Testis (tissue), 3 donors: ENCODE results near the gene ANO10. TPM values are rescaled to one million over a fixed set of nuclear protein-coding genes. Genes with fewer than 3 reads are reported as not detected.
"Not testable (repeated sequence)": the region's sequence is repeated elsewhere in the genome, so short reads cannot be mapped to it uniquely, and the experiment has no call there.

Source experiments
- DNase-seq: peaks from one replicate; pipeline ENCODE4 v3.0.0-alpha.2; 2019
- H3K27ac ChIP-seq, 2 donors: fragments of 200-600 bp; sonication (generic); one replicate each; pipeline ENCODE4 v1.5.1; 2019
- H3K27me3 ChIP-seq: fragments of 200-600 bp; sonication (generic); one replicate; pipeline ENCODE4 v1.5.1; 2019
- H3K36me3 ChIP-seq: fragments of 200-600 bp; sonication (generic); one replicate; pipeline ENCODE4 v1.5.1; 2017; ENCODE audit warnings: low read depth; ENCODE audit errors: missing control alignments
- H3K4me1 ChIP-seq: fragments of 200-600 bp; sonication (generic); one replicate; pipeline ENCODE4 v1.5.1; 2019
- H3K4me3 ChIP-seq, 2 donors: fragments of 200-600 bp; sonication (generic); one replicate each; pipeline ENCODE4 v1.5.1; 2017 to 2019
- H3K9me3 ChIP-seq: fragments of 200-600 bp; sonication (generic); one replicate; pipeline ENCODE4 v1.5.1; 2017
- POLR2A ChIP-seq: fragments of 450-650 bp; IDR thresholded peaks from one replicate; pipeline ENCODE4 v1.6.1; 2017; ENCODE audit warnings: antibody characterized with exemption, mild to moderate bottlenecking, moderate library complexity
- WGBS, 2 donors: methylation state at CpG; one replicate each; pipeline ENCODE4 v1.1.5; 2018; 5-methylcytosine and 5-hydroxymethylcytosine counted together
- intact Hi-C: fragments of 100-400 bp; cut with DNase I; formaldehyde crosslinking; loops from one replicate; pipeline ENCODE4 v1.15.1; 2023; ENCODE audit warnings: low total_unique reads
- polyA plus RNA-seq: library from polyadenylated mRNA; stranded (reverse); fragments of 350-450 nt; fragmentation: Illumina TruSeq; extraction: RNeasy Lipid Tissue Mini Kit (QIAGEN cat#74804); gene quantifications from one replicate; pipeline ENCODE4 v1.2.3, GENCODE V29; 2014; ENCODE audit warnings: low read depth, low replicate concordance; ENCODE audit not compliant: insufficient read depth
- total RNA-seq, 2 donors: library from RNA; depleted of rRNA; stranded (reverse); fragments of >200 nt; gene quantifications; one replicate each; pipeline ENCODE4 v1.2.3, GENCODE V29; 2016
- TF ChIP-seq, protein P1 (sequence below), 3 experiments: fragments of 450-650 bp in 2 of 3; fragments of 200-600 bp in 1 of 3; sonication (generic) in 1 of 3; IDR thresholded peaks; one replicate each; pipeline ENCODE4 v1.5.1; 2016 to 2019; ENCODE audit warnings: antibody characterized with exemption in 3 of 3, mild to moderate bottlenecking in 2 of 3, moderate library complexity in 1 of 3

The ANO10 gene
- total and polyA plus RNA-seq, 3 donors from 2014 or later = 19.9 to 26.3 (median 25.0) TPM

DNA sequence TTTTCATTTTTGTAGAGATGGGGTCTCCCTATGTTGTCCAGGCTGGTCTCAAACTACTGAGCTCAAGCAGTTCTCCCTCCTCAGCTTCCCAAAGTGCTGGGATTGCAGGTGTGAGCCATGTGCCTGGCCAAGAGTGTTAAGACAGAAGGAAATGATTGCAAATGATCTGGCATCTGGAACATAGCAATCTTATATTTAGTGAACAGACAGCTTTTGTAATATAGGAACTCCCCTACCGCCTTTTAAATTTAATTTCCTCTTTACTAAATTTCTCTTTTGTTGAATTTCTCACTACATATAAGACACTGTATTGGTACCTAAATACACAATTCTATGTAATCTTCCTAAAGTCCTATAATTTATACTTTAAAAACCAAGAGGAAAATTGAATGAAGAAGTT lies 13.1 kb downstream of the ANO10 start:
- H3K4me1 ChIP-seq = no peaks in the 10 kb centered on the region
- intact Hi-C loops = no loop called here
- 92 to 95% methylated on average over 1 of the region's 1 CpG for WGBS, 2 donors
- no peak for DNase-seq
- H3K27me3 ChIP-seq = no peaks in the 10 kb centered on the region
- H3K4me3 ChIP-seq = no peak overlapping the region
- no peaks in the 10 kb centered on the region for H3K9me3 ChIP-seq
- no peak overlapping the region for H3K27ac ChIP-seq
- no peak for TF ChIP-seq POLR2A
- TF ChIP-seq, protein P1, sequence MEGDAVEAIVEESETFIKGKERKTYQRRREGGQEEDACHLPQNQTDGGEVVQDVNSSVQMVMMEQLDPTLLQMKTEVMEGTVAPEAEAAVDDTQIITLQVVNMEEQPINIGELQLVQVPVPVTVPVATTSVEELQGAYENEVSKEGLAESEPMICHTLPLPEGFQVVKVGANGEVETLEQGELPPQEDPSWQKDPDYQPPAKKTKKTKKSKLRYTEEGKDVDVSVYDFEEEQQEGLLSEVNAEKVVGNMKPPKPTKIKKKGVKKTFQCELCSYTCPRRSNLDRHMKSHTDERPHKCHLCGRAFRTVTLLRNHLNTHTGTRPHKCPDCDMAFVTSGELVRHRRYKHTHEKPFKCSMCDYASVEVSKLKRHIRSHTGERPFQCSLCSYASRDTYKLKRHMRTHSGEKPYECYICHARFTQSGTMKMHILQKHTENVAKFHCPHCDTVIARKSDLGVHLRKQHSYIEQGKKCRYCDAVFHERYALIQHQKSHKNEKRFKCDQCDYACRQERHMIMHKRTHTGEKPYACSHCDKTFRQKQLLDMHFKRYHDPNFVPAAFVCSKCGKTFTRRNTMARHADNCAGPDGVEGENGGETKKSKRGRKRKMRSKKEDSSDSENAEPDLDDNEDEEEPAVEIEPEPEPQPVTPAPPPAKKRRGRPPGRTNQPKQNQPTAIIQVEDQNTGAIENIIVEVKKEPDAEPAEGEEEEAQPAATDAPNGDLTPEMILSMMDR (IDR thresholded peaks at IDR 0.05) = no peak
- H3K36me3 ChIP-seq = no peaks in the 10 kb centered on the region

DNA sequence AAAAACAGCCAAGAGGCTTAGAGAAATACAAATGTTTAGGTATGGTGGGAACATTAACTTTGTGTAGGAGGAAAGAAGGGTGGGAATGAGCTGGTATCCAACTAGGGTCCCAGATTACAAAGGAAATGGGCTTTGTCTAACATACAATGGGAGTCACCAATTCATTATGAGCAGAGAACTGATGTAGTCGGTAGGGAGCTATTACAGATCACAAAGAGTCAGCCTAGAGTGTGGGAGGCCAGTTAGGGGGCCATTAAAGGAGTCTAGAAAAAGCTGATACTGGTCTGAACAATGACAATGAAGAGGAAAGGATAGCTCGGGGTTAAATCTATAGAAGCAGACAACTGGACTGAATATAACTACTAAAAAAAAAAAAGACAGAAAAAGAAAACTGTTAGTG lies 15.5 kb downstream of the ANO10 start:
- DNase-seq = no peak
- TF ChIP-seq, protein P1 (IDR thresholded peaks at IDR 0.05) = no peak
- no peak for TF ChIP-seq POLR2A
- no peaks in the 10 kb centered on the region for H3K36me3 ChIP-seq
- no peak overlapping the region for H3K27ac ChIP-seq
- WGBS, 2 donors = 81 to 85% methylated on average over 2 of the region's 2 CpGs
- H3K27me3 ChIP-seq = no peaks in the 10 kb centered on the region
- no peaks in the 10 kb centered on the region for H3K9me3 ChIP-seq
- no peak overlapping the region for H3K4me3 ChIP-seq
- no peaks in the 10 kb centered on the region for H3K4me1 ChIP-seq
- intact Hi-C loops = no loop called here

DNA sequence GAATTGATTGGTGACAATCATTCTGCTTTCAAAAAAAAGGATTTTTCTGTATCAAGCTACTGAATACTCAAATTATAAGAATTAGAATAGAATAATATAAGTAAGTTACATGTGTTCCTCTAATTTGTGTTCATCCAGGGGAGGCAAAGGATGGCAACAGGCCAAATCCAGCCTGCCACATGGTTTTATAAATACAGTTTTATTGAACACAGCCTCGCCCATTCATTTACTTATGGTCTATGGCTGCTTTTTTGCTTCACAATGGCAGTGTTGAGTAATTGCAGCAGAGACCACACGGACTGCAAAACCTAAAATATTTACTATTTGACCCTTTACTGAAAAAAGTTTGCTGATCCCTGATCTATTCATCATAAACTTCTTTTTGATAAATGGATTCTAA lies 21.9 kb downstream of the ANO10 start:
- DNase-seq, intact Hi-C loops, H3K27ac ChIP-seq, H3K9me3 ChIP-seq, H3K4me1 ChIP-seq, H3K4me3 ChIP-seq, H3K36me3 ChIP-seq, H3K27me3 ChIP-seq: not testable (repeated sequence)
- WGBS, 2 donors = 81 to 84% methylated on average over 2 of the region's 2 CpGs

DNA sequence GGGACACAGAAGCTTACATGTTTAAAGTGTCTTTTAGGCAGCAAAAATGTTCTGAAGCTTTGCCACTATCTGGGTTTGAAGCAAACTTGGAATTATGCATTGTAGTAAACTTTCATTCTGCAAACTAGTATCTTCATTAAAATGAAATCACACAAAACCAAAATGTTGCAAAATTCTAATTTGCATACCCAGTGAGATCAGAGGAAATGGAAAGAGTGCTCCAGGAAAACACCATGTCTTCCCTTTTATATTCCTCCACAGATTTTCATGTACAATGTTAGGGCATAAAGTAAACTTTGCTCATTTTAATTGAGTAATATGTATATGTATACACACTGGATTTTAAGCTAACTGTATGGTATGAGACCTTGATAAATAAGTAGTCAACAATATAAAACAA lies 23.9 kb downstream of the ANO10 start:
- intact Hi-C loops = no loop called here
- no peak for TF ChIP-seq POLR2A
- TF ChIP-seq, protein P1 (IDR thresholded peaks at IDR 0.05) = no peak
- no peak overlapping the region for H3K4me3 ChIP-seq
- no peaks in the 10 kb centered on the region for H3K4me1 ChIP-seq
- no peaks in the 10 kb centered on the region for H3K27me3 ChIP-seq
- H3K36me3 ChIP-seq = no peaks in the 10 kb centered on the region
- no peak for DNase-seq
- H3K9me3 ChIP-seq = no peaks in the 10 kb centered on the region
- H3K27ac ChIP-seq = no peak overlapping the region

DNA sequence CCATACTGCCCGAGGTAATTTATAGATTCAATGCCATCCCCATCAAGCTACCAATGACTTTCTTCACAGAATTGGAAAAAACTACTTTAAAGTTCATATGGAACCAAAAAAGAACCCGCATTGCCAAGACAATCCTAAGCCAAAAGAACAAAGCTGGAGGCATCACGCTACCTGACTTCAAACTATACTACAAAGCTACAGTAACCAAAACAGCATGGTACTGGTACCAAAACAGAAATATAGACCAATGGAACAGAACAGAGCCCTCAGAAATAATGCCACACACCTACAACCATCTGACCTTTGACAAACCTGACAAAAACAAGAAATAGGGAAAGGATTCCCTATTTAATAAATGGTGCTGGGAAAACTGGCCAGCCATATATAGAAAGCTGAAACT lies 25.6 kb downstream of the ANO10 start:
- DNase-seq, intact Hi-C loops, H3K27me3 ChIP-seq, H3K27ac ChIP-seq, H3K36me3 ChIP-seq, H3K4me3 ChIP-seq, H3K4me1 ChIP-seq, H3K9me3 ChIP-seq: not testable (repeated sequence)
- WGBS, 2 donors = 86 to 96% methylated on average over 3 of the region's 3 CpGs

DNA sequence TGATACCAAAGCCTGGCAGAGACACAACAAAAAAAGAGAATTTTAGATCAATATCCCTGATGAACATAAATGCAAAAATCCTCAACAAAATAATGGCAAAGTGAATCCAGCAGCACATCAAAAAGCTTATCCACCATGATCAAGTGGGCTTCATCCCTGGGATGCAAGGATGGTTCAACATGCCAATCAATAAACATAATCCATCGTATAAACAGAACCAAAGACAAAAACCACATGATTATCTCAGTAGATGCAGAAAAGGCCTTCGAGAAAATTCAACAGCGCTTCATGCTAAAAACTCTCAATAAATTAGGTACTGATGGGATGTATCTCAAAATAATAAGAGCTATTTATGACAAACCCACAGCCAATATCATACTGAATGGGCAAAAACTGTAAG lies 26.5 kb downstream of the ANO10 start:
- H3K36me3 ChIP-seq, intact Hi-C loops, H3K27ac ChIP-seq, DNase-seq, H3K4me3 ChIP-seq, H3K9me3 ChIP-seq, H3K27me3 ChIP-seq, H3K4me1 ChIP-seq: not testable (repeated sequence)
- 95 to 98% methylated on average over 3 of the region's 3 CpGs for WGBS, 2 donors

DNA sequence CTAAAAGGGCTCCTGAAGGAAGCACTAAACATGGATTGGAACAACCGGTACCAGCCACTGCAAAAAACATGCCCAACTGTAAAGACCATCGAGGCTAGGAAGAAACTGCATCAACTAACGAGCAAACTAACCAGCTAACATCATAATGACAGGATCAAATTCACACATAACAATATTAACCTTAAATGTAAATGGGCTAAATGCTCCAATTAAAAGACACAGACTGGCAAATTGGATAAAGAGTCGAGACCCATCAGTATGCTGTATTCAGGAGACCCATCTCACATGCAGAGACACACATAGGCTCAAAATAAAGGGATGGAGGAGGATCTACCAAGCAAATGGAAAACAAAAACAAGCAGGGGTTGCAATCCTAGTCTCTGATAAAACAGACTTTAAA lies 28.2 kb downstream of the ANO10 start:
- H3K27ac ChIP-seq, intact Hi-C loops, H3K36me3 ChIP-seq, H3K4me1 ChIP-seq, H3K9me3 ChIP-seq, H3K27me3 ChIP-seq, DNase-seq, H3K4me3 ChIP-seq: not testable (repeated sequence)
- 96 to 98% methylated on average over 4 of the region's 4 CpGs for WGBS, 2 donors

DNA sequence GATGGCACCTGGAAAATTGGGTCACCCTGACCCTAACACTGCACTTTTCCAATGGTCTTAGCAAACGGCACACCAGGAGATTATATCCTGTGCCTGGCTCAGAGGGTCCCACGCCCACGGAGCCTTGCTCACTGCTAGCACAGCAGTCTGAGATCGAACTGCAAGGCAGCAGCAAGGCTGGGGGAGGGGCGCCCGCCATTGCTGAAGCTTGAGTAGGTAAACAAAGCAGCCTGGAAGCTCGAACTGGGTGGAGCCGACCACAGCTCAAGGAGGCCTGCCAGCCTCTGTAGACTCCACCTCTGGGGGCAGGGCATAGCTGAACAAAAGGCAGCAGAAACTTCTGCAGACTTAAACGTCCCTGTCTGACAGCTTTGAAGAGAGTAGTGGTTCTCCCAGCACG lies 29.9 kb downstream of the ANO10 start:
- H3K27ac ChIP-seq, H3K4me3 ChIP-seq, H3K4me1 ChIP-seq, H3K9me3 ChIP-seq, H3K36me3 ChIP-seq, H3K27me3 ChIP-seq, intact Hi-C loops, DNase-seq: not testable (repeated sequence)
- WGBS, 2 donors = 93 to 94% methylated on average over 9 to 10 of the region's 10 CpGs
